ENCODE results near the gene LRRN3. TPM values are rescaled to one million over a fixed set of nuclear protein-coding genes. Genes with fewer than 3 reads are reported as not detected.
A peak's percentile ranks its signal among the peaks of the same experiment; 100 is the strongest.

The LRRN3 gene
- total RNA-seq (2014; rRNA removed; shearing (Covaris generic)) (0.25 and 0.43 TPM in 2 replicates), polyA plus RNA-seq (2016; fragmentation: Nextera tagmentation; extraction: Ambion mirVana) (0.16 and 0.41 TPM in 2 replicates)

DNA sequence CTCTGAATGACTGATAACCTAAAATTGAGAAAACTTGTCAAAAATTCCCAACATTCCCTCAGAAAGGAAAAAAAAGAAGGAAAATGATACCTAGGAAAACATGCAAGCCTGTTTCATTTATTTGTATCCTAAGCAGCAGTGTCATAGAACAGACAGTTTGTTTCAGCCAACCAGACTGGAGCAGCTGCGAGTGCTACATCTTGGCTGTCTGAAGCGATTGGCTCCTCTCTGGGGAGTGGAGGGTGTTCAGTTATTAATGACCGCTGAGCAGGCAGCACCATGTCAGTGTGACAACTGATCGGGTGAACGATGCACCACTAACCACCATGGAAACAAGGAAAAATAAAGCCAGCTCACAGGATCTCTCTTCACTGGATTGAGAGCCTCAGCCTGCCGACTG, at the start of gene LRRN3:
LRRN3 (plus strand) TSS at position 282 of the 400 bp plus-strand sequence. CDS start 31,646 bp downstream, outside the sequence.
- peak within 1 kb of the TSS; percentile 85 for H3K4me2 ChIP-seq (ENCODE audit: unreplicated experiment)
- no peaks in the 10 kb centered on the region for H3K36me3 ChIP-seq (ENCODE audit: low read depth)
- H2AFZ ChIP-seq, result peak within 1 kb of the TSS; percentile 66
- H3K27me3 ChIP-seq (replicated peaks; ENCODE audit: insufficient read depth), result no peaks in the 10 kb centered on the region
- no peak for TF ChIP-seq EZH2 (IDR thresholded peaks at IDR 0.05; ENCODE audit: insufficient read depth, poor library complexity, severe bottlenecking)
- TF ChIP-seq EZH2phosphoT487 (IDR thresholded peaks at IDR 0.05; ENCODE audit: insufficient read depth, low read depth), result no peak
- WGBS, 2 experiments (ENCODE audit: low coverage in 1 of 2, low lambda C conversion rate in 2 of 2, missing lambda C conversion rate in 2 of 2), result 11 to 16% methylated on average over 6 of the region's 6 CpGs
- H3K9ac ChIP-seq, result 0 out of 2 replicates have a peak within 1 kb of the TSS, but pooled peaks have one; percentile 17
- H3F3A ChIP-seq (ENCODE audit: insufficient read depth), result no peaks in the 10 kb centered on the region
- no peaks in the 10 kb centered on the region for H3K9me2 ChIP-seq (ENCODE audit: insufficient read depth)
- in situ Hi-C loops (cut with MboI), result no loop called here
- H3K4me1 ChIP-seq (ENCODE audit: insufficient read depth), result no peaks in the 10 kb centered on the region
- peak within 1 kb of the TSS; percentile 54 for H3K4me3 ChIP-seq
- H3K79me2 ChIP-seq (ENCODE audit: insufficient read depth), result no peaks in the 10 kb centered on the region
- DNase-seq, result peak; percentile 30
- no peak within 1 kb of the TSS for H3K27ac ChIP-seq
- no peaks in the 10 kb centered on the region for H4K20me1 ChIP-seq (ENCODE audit: insufficient read depth)
- no peaks in the 10 kb centered on the region for H3K9me3 ChIP-seq (ENCODE audit: low read depth)

DNA sequence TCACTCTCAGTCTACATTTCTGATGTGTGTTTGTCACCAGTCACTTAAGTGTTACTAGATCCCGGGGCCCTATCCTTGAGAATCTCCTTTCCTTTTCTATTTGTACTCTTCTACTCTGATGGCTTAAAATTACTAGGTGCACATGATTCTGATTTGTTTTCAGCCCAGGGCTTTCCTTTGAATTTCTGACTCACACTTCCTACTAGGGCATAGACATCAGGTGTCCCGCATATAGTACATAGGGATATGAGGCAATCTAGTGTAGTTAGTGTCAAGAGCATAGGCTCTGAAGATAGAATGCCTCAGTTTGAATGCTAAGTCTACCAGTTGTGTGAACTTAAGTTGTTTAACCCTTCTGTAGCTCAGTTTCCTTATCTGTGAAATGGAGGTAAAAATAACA, 49.4 kb upstream of the LRRN3 start:
- H3K27ac ChIP-seq, result no peak overlapping the region
- no peaks in the 10 kb centered on the region for H3K9me2 ChIP-seq (ENCODE audit: insufficient read depth)
- no peaks in the 10 kb centered on the region for H3K79me2 ChIP-seq (ENCODE audit: insufficient read depth)
- DNase-seq, result no peak
- H3K4me1 ChIP-seq (ENCODE audit: insufficient read depth), result 0 out of 2 replicates have a peak, but pooled peaks cover 5% of the 10 kb centered on the region
- in situ Hi-C loops (cut with MboI), result no loop called here
- no peak for TF ChIP-seq EZH2phosphoT487 (IDR thresholded peaks at IDR 0.05; ENCODE audit: insufficient read depth, low read depth)
- TF ChIP-seq EZH2 (IDR thresholded peaks at IDR 0.05; ENCODE audit: insufficient read depth, poor library complexity, severe bottlenecking), result no peak
- no peak overlapping the region for H3K4me2 ChIP-seq (ENCODE audit: unreplicated experiment)
- no peaks in the 10 kb centered on the region for H3F3A ChIP-seq (ENCODE audit: insufficient read depth)
- H4K20me1 ChIP-seq (ENCODE audit: insufficient read depth), result no peaks in the 10 kb centered on the region
- no peaks in the 10 kb centered on the region for H3K9me3 ChIP-seq (ENCODE audit: low read depth)
- H3K27me3 ChIP-seq (replicated peaks; ENCODE audit: insufficient read depth), result no peaks in the 10 kb centered on the region
- no peak overlapping the region for H2AFZ ChIP-seq
- no peaks in the 10 kb centered on the region for H3K36me3 ChIP-seq (ENCODE audit: low read depth)
- H3K4me3 ChIP-seq, result no peak overlapping the region
- WGBS, 2 experiments (ENCODE audit: low coverage in 1 of 2, low lambda C conversion rate in 2 of 2, missing lambda C conversion rate in 2 of 2), result 74 to 78% methylated on average over 2 of the region's 2 CpGs
- no peak overlapping the region for H3K9ac ChIP-seq

DNA sequence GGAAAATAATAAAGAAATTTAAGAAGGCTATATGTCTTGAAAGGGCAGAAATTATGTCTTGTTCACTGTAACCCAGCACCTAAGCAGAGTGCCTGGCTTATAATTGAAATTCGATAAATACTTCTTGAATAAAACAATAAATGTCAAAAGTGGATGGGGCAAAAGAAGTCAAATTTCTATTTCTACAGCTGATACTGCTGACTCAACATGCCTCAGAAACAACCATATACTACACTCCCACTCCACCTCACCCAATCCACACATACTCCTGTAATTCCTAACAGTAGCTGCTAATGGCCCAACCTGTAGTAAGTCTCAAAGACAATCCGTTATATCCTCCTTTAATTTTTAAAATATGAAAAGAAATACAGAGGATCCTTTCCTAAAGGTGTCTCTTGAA, 48.1 kb upstream of the LRRN3 start:
- DNase-seq, result no peak
- no peaks in the 10 kb centered on the region for H3K79me2 ChIP-seq (ENCODE audit: insufficient read depth)
- no peak overlapping the region for H3K9ac ChIP-seq
- in situ Hi-C loops (cut with MboI), result no loop called here
- H3K27me3 ChIP-seq (replicated peaks; ENCODE audit: insufficient read depth), result no peaks in the 10 kb centered on the region
- no peaks in the 10 kb centered on the region for H3F3A ChIP-seq (ENCODE audit: insufficient read depth)
- H4K20me1 ChIP-seq (ENCODE audit: insufficient read depth), result no peaks in the 10 kb centered on the region
- TF ChIP-seq EZH2phosphoT487 (IDR thresholded peaks at IDR 0.05; ENCODE audit: insufficient read depth, low read depth) (no peak), EZH2 (IDR thresholded peaks at IDR 0.05; ENCODE audit: insufficient read depth, poor library complexity, severe bottlenecking) (no peak)
- 86 to 90% methylated on average over 2 of the region's 2 CpGs for WGBS, 2 experiments (ENCODE audit: low coverage in 1 of 2, low lambda C conversion rate in 2 of 2, missing lambda C conversion rate in 2 of 2)
- H2AFZ ChIP-seq, result no peak overlapping the region
- no peak overlapping the region for H3K4me2 ChIP-seq (ENCODE audit: unreplicated experiment)
- no peaks in the 10 kb centered on the region for H3K36me3 ChIP-seq (ENCODE audit: low read depth)
- H3K27ac ChIP-seq, result no peak overlapping the region
- 0 out of 2 replicates have a peak, but pooled peaks cover 5% of the 10 kb centered on the region for H3K4me1 ChIP-seq (ENCODE audit: insufficient read depth)
- H3K9me2 ChIP-seq (ENCODE audit: insufficient read depth), result no peaks in the 10 kb centered on the region
- no peak overlapping the region for H3K4me3 ChIP-seq
- H3K9me3 ChIP-seq (ENCODE audit: low read depth), result no peaks in the 10 kb centered on the region

DNA sequence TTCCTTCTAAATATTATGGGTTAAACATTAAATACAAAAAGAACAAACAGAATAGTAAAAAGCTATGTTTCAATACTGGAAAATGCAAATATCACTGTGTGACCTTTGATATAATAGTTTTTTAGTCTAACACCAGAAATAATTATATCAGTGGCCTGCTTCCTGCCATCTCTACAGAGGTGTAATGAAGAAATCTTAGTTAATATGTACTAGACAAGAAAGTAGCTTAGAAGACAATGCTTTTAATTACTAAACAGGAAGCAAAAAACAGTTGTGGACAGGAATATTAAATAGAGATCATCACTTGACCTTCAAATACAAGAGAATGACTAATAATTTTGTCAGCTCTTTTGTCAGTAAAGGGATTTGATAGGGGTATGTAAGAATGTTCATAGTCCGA, 47.4 kb upstream of the LRRN3 start:
- no peaks in the 10 kb centered on the region for H3K9me3 ChIP-seq (ENCODE audit: low read depth)
- 89 to 93% methylated on average over 1 of the region's 1 CpG for WGBS, 2 experiments (ENCODE audit: low coverage in 1 of 2, low lambda C conversion rate in 2 of 2, missing lambda C conversion rate in 2 of 2)

More for the DNA sequence above, 47.4 kb upstream of the LRRN3 start:
- in situ Hi-C loops (cut with MboI), result no loop called here
- Histone ChIP-seq H3K27ac (no peak overlapping the region), H3F3A (ENCODE audit: insufficient read depth) (no peaks in the 10 kb centered on the region), H3K9me2 (ENCODE audit: insufficient read depth) (no peaks in the 10 kb centered on the region), H3K27me3 (replicated peaks; ENCODE audit: insufficient read depth) (no peaks in the 10 kb centered on the region), H2AFZ (no peak overlapping the region), H3K4me2 (ENCODE audit: unreplicated experiment) (no peak overlapping the region), H3K9ac (no peak overlapping the region), H3K79me2 (ENCODE audit: insufficient read depth) (no peaks in the 10 kb centered on the region), H3K36me3 (ENCODE audit: low read depth) (no peaks in the 10 kb centered on the region), H3K4me3 (no peak overlapping the region), H3K4me1 (ENCODE audit: insufficient read depth) (0 out of 2 replicates have a peak, but pooled peaks cover 5% of the 10 kb centered on the region), H4K20me1 (ENCODE audit: insufficient read depth) (no peaks in the 10 kb centered on the region)
- no peak for TF ChIP-seq EZH2phosphoT487 (IDR thresholded peaks at IDR 0.05; ENCODE audit: insufficient read depth, low read depth)
- no peak for TF ChIP-seq EZH2 (IDR thresholded peaks at IDR 0.05; ENCODE audit: insufficient read depth, poor library complexity, severe bottlenecking)
- DNase-seq, result no peak

Measured in GM23248 (cell line).